Ovary (tissue), 3 donors: ENCODE measurements around the gene DDR1.

Experiments used
- EP300 ChIP-seq: sonication (generic); formaldehyde crosslinking; IDR thresholded peaks from one replicate; pipeline ENCODE4 v1.6.1; 2017; ENCODE audit warnings: antibody characterized with exemption
- POLR2A ChIP-seq: fragments of 450-650 bp; IDR thresholded peaks from one replicate; pipeline ENCODE4 v1.6.1; 2017; ENCODE audit warnings: antibody characterized with exemption, mild to moderate bottlenecking, moderate library complexity
- TF ChIP-seq, protein P1 (sequence below), 3 donors: fragments of 450-650 bp in 2 of 3; fragments of 200-600 bp in 1 of 3; IDR thresholded peaks; one replicate each; pipeline versions ENCODE4 v1.5.1 to v1.8.0; 2016 to 2022; ENCODE audit warnings: antibody characterized with exemption in 3 of 3, mild to moderate bottlenecking in 1 of 3
- donor health status: DM: no; HTN: no; CAD: no.

DNA sequence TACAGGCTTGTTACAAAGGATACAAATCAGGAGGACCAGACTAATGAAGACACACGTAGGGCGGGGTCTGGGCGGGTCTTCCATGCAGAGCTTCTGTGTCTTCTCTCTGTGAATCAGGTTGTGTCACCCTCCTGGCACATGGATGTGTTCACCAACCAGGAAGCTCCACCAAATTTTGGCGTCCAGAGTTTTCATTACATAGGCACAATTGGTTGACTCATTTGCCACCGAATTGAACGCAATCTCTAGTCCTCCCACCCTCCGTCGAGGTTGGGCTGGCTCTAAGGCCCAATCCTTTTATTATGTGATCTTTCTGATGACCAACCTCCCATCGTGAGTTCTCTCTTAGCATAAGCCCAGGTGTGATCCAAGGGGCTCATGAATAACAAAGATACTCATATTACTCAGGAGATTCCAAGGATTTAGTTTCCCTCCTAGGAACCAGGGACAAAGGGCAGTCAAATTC is 36.3 kb upstream of the DDR1 start:
- TF ChIP-seq, protein P1, sequence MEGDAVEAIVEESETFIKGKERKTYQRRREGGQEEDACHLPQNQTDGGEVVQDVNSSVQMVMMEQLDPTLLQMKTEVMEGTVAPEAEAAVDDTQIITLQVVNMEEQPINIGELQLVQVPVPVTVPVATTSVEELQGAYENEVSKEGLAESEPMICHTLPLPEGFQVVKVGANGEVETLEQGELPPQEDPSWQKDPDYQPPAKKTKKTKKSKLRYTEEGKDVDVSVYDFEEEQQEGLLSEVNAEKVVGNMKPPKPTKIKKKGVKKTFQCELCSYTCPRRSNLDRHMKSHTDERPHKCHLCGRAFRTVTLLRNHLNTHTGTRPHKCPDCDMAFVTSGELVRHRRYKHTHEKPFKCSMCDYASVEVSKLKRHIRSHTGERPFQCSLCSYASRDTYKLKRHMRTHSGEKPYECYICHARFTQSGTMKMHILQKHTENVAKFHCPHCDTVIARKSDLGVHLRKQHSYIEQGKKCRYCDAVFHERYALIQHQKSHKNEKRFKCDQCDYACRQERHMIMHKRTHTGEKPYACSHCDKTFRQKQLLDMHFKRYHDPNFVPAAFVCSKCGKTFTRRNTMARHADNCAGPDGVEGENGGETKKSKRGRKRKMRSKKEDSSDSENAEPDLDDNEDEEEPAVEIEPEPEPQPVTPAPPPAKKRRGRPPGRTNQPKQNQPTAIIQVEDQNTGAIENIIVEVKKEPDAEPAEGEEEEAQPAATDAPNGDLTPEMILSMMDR (IDR thresholded peaks at IDR 0.05) = no peak
- no peak for TF ChIP-seq POLR2A
- TF ChIP-seq EP300 = no peak
